MV-4-11 (cell line): Measurements from ENCODE around the gene GPR160.
"Not testable (repeated sequence)": the region's sequence is repeated elsewhere in the genome, so short reads cannot be mapped to it uniquely, and the experiment has no call there.

Experiments used
- DNase-seq: peaks from one replicate; lab custom pipeline; 2025; lab: John Stamatoyannopoulos, UW

Gene GPR160

DNA sequence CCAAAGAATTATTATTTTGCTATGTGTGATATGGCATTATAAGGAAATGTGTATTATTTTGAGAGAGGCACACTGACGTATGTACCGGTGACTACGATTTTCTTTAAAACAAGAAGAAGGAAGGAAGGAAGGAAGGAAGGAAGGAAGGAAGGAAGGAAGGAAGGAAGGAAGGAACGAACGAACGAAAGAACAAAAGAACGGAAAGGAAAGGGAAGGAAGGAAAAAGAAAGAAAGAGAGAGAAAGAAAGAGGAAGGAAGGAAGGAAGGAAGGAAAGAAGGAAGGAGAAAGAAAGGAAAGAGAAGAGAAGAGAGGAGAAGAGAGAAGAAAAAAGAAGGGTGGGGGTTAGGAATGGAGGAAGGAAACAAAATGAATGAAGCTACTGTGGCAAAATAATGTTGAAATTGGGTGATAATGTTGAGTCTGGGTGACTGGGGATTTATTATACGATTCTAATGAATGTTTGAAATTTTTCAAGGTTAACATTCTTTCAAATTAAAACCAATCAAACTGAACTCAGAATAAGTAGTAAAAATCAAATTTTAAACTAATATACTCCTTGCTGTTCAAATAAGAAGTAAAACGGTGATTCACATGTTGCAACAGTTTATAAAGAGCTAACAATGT, 73.5 kb downstream of the GPR160 start:
- DNase-seq = no peak

DNA sequence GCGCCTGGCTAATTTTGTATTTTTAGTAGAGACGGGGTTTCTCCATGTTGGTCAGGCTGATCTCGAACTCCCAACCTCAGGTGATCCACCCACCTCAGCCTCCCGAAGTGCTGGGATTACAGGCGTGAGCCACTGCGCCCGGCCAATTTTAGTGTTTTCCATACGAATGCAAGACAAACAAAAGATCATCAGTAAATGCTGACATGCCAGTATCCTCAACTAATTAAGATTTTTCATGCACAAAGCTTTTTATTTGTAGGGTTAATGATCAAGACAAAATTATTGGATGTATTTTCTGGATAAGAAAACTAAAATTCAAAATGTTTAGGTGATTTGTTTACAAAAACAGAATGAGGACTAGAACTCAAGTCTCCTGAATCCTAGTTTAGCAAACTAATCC, 76.4 kb downstream of the GPR160 start:
- not testable (repeated sequence) for DNase-seq

DNA sequence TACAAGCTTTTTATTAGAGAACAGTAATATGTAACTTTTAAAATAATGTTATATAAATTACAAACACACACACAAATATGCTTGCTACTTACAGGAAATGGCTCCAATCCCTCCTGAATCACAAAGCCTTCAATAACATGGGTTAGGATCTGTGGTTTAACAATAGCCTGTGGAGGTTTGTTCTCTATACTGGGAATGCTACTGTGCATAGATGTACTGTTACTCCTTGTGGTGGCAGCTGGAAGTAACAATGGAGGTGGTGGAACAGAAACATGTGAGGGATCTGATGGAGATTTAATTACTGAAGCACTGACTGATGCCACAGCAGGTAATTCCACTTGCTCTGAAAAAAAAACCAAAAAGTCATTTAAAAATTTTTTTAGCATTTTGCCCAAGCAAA, 79.3 kb downstream of the GPR160 start:
- no peak for DNase-seq

DNA sequence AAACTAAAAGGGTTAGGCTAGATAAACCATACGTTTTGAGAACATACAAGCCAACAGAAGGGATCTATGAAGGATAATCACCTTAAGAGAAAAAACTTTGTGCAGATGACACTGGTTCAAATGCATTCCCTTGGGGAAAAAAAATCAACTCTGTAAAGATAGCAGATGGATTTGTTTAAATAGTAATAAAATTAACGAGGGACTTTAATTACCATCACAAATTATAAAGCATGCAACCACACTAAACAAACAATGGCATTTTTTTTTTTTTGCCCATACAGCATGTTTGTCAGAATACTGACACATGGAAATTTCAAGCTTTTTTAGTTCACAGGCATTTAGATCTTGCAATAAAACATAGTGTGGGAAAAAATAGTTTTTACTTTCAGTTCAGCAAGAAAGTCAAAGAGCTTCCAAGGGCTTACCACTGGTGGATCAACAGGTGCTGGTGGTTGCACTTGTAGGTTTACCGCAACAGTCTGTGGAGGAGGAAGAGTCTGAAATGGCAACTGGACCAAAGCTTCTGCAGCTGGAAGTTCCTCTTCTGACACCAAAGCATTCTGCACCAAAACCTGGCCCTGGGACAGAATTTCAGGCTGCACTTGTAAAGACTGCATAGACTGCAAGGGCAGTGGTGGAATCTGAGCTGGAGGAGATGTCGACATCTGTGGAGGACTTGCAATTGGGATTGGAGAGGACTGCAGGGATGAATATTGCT, 90.6 kb downstream of the GPR160 start:
- peak; percentile 100 for DNase-seq

DNA sequence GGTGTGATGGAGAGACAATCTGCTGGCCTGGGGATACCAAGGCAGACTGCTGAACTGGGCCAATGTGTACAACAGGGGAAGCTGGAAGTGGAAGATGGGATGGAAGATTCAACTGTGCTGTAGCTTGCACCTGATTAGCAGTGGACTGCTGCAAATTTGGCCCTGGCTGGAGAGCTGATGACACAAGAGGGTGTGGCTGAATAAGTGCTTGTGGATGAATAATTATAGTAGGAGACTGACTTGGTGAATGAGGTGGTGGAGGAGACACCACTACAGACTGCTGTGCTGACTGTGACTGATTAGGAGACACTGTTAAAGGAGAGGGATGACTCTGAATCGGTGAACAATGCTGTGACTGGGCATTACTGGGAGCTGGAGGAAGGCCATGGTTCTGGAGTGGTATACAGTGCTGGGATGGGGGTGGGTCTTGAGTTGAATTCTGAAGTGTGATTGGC, 91.2 kb downstream of the GPR160 start:
- peak; percentile 83 for DNase-seq

DNA sequence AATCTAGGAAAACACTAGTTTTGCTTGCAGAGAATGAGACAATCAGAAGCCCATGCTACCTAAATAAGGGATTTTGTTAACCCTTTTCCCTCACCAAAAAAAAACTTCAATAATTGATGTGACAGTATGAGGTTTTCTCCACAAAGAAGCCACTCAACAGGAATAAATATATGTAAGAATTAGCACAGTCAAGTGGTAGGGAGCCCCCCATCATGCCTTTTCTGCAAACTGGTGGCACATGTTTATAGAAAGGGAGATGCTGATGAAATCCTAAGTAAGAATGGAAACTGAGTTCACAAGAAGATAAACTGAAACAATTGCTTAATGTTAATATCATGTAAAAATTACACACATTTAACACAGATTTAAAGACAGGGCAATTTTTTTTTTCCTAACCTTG, 92.7 kb downstream of the GPR160 start:
- no peak for DNase-seq

DNA sequence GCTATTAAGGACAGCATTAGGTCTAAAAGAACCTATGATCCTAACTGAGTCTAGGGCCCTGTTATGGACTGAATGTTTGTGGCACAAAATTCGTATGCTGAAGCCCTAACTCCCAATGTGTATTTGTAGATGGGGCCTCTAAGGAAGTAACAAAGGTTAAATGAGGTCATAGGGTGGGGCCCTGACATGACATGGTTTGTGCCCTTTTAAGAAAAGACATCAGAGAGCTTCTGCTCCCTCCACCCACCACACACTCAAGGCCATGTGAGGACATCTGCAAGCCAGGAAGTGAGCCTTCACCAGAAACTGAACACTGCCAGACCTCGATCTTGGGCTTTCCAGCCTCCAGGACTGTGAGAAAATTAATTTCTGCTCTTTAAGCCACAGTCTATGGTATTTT, 94.5 kb downstream of the GPR160 start:
- DNase-seq = peak; percentile 84
